Activated naive CD8-positive, alpha-beta T cell treated with anti-CD3 and anti-CD28 coated beads, Interleukin-2, amount 50 U/mL, for 16 hours (primary cell): Measurements from ENCODE around the gene UTP20.
"Not testable (repeated sequence)": the region's sequence is repeated elsewhere in the genome, so short reads cannot be mapped to it uniquely, and the experiment has no call there.

Source experiments
- DNase-seq: peaks from one replicate; pipeline ENCODE4 v3.0.0-alpha.2; 2020; ENCODE audit warnings: low read depth, low spot score

Gene UTP20

GRCh38 chr12:101327051-101327450, 47.1 kb downstream of the UTP20 start:
- DNase-seq: no peak

GRCh38 chr12:101327546-101327945, 47.6 kb downstream of the UTP20 start:
- no peak for DNase-seq

- DNase-seq: no peak
These were observed 49.0 kb downstream of the UTP20 start for GRCh38 chr12:101328917-101329316.

- DNase-seq: no peak
These were observed 50.7 kb downstream of the UTP20 start for GRCh38 chr12:101330631-101331030.

- no peak for DNase-seq
These were observed 56.5 kb downstream of the UTP20 start for GRCh38 chr12:101336437-101336836.

- DNase-seq: no peak
These were observed 58.2 kb downstream of the UTP20 start for GRCh38 chr12:101338087-101338486.

GRCh38 chr12:101343893-101344292, 64.0 kb downstream of the UTP20 start:
- DNase-seq: no peak

- no peak for DNase-seq
These were observed 71.8 kb downstream of the UTP20 start for GRCh38 chr12:101351682-101352081.

GRCh38 chr12:101356794-101357193, 76.9 kb downstream of the UTP20 start:
- DNase-seq: no peak

- no peak for DNase-seq
These were observed 81.5 kb downstream of the UTP20 start for GRCh38 chr12:101361455-101361854.

- DNase-seq: no peak
These were observed 88.1 kb downstream of the UTP20 start for GRCh38 chr12:101368016-101368415.

GRCh38 chr12:101372431-101372830, 92.5 kb downstream of the UTP20 start:
- DNase-seq: no peak

GRCh38 chr12:101375573-101375972, 95.7 kb downstream of the UTP20 start:
- no peak for DNase-seq

GRCh38 chr12:101379149-101379548, 99.2 kb downstream of the UTP20 start:
- no peak for DNase-seq

GRCh38 chr12:101391181-101391580, 111.3 kb downstream of the UTP20 start:
- DNase-seq: not testable (repeated sequence)

GRCh38 chr12:101407049-101407435, 127.1 kb downstream of the UTP20 start:
- peak; percentile 1 for DNase-seq

GRCh38 chr12:101407436-101408345, 127.8 kb downstream of the UTP20 start, which contains the start of gene ARL1:
Gene ARL1, minus strand, starts transcription at chr12:101407772. Its CDS starts 127 bp downstream, at chr12:101407645.
- DNase-seq: peak; percentile 52

- not testable (repeated sequence) for DNase-seq
These were observed 130.3 kb downstream of the UTP20 start for GRCh38 chr12:101410169-101410568.

- no peak for DNase-seq
These were observed 134.7 kb downstream of the UTP20 start for GRCh38 chr12:101414533-101415119.

- no peak for DNase-seq
These were observed 135.3 kb downstream of the UTP20 start for GRCh38 chr12:101415228-101415627.

- not testable (repeated sequence) for DNase-seq
These were observed 142.2 kb downstream of the UTP20 start for GRCh38 chr12:101422066-101422465.

- no peak for DNase-seq
These were observed 144.7 kb downstream of the UTP20 start for GRCh38 chr12:101424620-101425019.

- DNase-seq: no peak
These were observed 150.6 kb downstream of the UTP20 start for GRCh38 chr12:101430456-101430855.
